Natural killer cell (primary cell): ENCODE results near the gene JAKMIP1. TPM values are rescaled to one million over a fixed set of nuclear protein-coding genes. Genes with fewer than 3 reads are reported as not detected.

Experiments
- ATAC-seq, 3 donors: fragments of 150-1000 bp in 2 of 3; fragments of 200-7000 bp in 1 of 3; cut with Tn5 transposase; 1 replicate in 1 of 3; 2 replicates in 2 of 3; pipeline ENCODE4 v1.10.0; 2021; ENCODE audit warnings: mild to moderate bottlenecking in 2 of 3, moderate library complexity in 2 of 3
- DNase-seq, 2 donors: peaks; one replicate each; pipeline versions ENCODE4 v3.0.0 to v3.0.0-alpha.2; 2013 to 2021; ENCODE audit warnings: mixed read lengths in 1 of 2
- H3K27ac ChIP-seq: one replicate; pipeline ENCODE4 v1.5.1; 2013; ENCODE audit warnings: mild to moderate bottlenecking, low read length
- H3K27me3 ChIP-seq: one replicate; pipeline ENCODE4 v1.6.1; 2013; ENCODE audit warnings: low read length; ENCODE audit not compliant: control insufficient read depth, insufficient read depth
- H3K36me3 ChIP-seq: one replicate; pipeline ENCODE4 v1.6.1; 2013; ENCODE audit warnings: low read length; ENCODE audit not compliant: control insufficient read depth, insufficient read depth
- H3K4me1 ChIP-seq: one replicate; pipeline ENCODE4 v1.6.1; 2013; ENCODE audit warnings: low read length; ENCODE audit not compliant: control insufficient read depth, insufficient read depth
- H3K4me3 ChIP-seq: one replicate; pipeline ENCODE4 v1.5.1; 2013; ENCODE audit warnings: low read length
- H3K9me3 ChIP-seq: one replicate; pipeline ENCODE4 v1.6.1; 2013; ENCODE audit warnings: low read length; ENCODE audit not compliant: control insufficient read depth, insufficient read depth
- H3K27ac Mint-ChIP-seq, 2 donors: one replicate each; pipeline ENCODE4 v1.8.0; 2022; ENCODE audit warnings: mild to moderate bottlenecking in 2 of 2, mixed read lengths in 2 of 2, moderate library complexity in 1 of 2
- H3K27me3 Mint-ChIP-seq, 2 donors: one replicate each; pipeline ENCODE4 v1.8.0; 2022; ENCODE audit warnings: low read depth in 2 of 2, mixed read lengths in 2 of 2
- H3K36me3 Mint-ChIP-seq: one replicate; pipeline ENCODE4 v1.8.0; 2022; ENCODE audit warnings: mixed read lengths
- H3K4me1 Mint-ChIP-seq, 2 donors: one replicate each; pipeline ENCODE4 v1.8.0; 2022; ENCODE audit warnings: mixed read lengths in 2 of 2
- H3K4me3 Mint-ChIP-seq: one replicate; pipeline ENCODE4 v1.8.0; 2022; ENCODE audit warnings: mild to moderate bottlenecking, moderate library complexity, mixed read lengths
- H3K9me3 Mint-ChIP-seq, 2 donors: one replicate each; pipeline ENCODE4 v1.8.0; 2022; ENCODE audit warnings: mixed read lengths in 2 of 2
- WGBS: methylation state at CpG from one replicate; pipeline ENCODE4 v1.1.7; 2013; ENCODE audit warnings: missing lambda C conversion rate; ENCODE audit not compliant: insufficient coverage; 5-methylcytosine and 5-hydroxymethylcytosine counted together
- intact Hi-C: fragments of 100-400 bp; cut with micrococcal nuclease; formaldehyde crosslinking; loops from one replicate; pipeline ENCODE4 v1.14.2; 2022
- total RNA-seq, 4 donors: library from RNA; stranded (reverse); fragments of 120-200 nt in 1 of 4; gene quantifications; one replicate each; pipeline versions ENCODE4 v1.2.3 to v1.2.4, GENCODE V29; 2013 to 2022
- TF ChIP-seq, protein P1 (sequence below): fragments of 200-600 bp; IDR thresholded peaks from one replicate; pipeline ENCODE4 v1.8.0; 2022; ENCODE audit warnings: antibody characterized with exemption

JAKMIP1 gene
- total RNA-seq, 3 donors from 2014 or later (not counting 1 experiment from before 2014, with no cell fraction given), result 8.8 to 21.8 (median 16.4) TPM

DNA sequence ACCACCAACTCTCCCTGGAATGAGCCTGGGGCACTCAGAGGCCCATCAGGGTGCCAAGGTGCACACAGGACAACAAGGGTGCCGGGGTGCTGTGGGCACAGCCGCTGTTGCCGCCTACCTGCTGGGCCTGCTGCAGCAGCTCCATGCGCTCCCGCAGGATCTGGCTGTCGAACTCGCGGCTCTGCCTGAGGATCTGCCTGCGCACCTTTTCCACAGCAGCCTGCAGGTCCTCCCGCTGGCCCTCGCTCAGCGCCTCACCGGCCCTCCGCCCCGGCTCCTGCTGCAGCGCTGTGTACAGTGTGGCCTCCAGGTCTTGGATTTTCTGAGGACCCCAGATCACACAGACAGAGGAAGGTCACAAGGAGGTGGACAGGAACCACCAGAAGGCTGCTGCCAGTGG lies 164.6 kb downstream of the JAKMIP1 start:
- 94% methylated on average over 16 of the region's 16 CpGs for WGBS
- Histone ChIP-seq H3K9me3 (no peaks in the 10 kb centered on the region), H3K36me3 (no peaks in the 10 kb centered on the region), H3K4me3 (no peak overlapping the region), H3K27ac (no peak overlapping the region), H3K27me3 (no peaks in the 10 kb centered on the region), H3K4me1 (no peaks in the 10 kb centered on the region)
- Mint-ChIP-seq H3K27me3 (peaks cover 0 to 4% of the 10 kb centered on the region in 2 donors), H3K4me3 (no peak overlapping the region), H3K4me1 (no peaks in the 10 kb centered on the region), H3K27ac (no peak overlapping the region), H3K9me3 (no peaks in the 10 kb centered on the region), H3K36me3 (no peaks in the 10 kb centered on the region)
- TF ChIP-seq, protein P1, sequence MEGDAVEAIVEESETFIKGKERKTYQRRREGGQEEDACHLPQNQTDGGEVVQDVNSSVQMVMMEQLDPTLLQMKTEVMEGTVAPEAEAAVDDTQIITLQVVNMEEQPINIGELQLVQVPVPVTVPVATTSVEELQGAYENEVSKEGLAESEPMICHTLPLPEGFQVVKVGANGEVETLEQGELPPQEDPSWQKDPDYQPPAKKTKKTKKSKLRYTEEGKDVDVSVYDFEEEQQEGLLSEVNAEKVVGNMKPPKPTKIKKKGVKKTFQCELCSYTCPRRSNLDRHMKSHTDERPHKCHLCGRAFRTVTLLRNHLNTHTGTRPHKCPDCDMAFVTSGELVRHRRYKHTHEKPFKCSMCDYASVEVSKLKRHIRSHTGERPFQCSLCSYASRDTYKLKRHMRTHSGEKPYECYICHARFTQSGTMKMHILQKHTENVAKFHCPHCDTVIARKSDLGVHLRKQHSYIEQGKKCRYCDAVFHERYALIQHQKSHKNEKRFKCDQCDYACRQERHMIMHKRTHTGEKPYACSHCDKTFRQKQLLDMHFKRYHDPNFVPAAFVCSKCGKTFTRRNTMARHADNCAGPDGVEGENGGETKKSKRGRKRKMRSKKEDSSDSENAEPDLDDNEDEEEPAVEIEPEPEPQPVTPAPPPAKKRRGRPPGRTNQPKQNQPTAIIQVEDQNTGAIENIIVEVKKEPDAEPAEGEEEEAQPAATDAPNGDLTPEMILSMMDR, result no peak
- no peak for ATAC-seq
- no peak for DNase-seq
- intact Hi-C loops, result no loop called here

DNA sequence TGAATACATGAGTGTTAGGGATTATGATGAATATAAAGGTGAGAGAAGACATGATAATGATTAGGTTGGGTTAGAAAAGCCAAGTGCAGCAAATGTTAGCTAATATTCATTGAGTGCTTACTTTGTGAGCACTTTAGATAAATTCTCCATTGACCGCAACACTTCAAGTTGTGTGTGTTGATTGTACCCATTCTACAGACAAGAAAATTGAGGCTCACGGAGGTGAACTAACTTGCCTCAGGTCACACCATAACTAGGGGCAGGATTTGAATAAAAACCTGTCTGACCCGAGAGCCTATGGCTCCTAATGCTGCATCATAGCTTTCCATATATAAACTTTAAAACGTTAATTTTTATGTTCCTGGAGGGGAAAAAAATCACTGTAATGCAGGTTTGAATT lies 167.0 kb downstream of the JAKMIP1 start:
- DNase-seq (no peak), ATAC-seq (no peak)
- Histone ChIP-seq H3K9me3 (no peaks in the 10 kb centered on the region), H3K4me1 (no peaks in the 10 kb centered on the region), H3K27me3 (no peaks in the 10 kb centered on the region), H3K36me3 (no peaks in the 10 kb centered on the region), H3K27ac (no peak overlapping the region), H3K4me3 (no peak overlapping the region)
- 100% methylated on average over 4 of the region's 4 CpGs for WGBS
- H3K4me3 Mint-ChIP-seq, result no peak overlapping the region
- TF ChIP-seq, protein P1, result no peak
- H3K9me3 Mint-ChIP-seq, result no peaks in the 10 kb centered on the region
- no peaks in the 10 kb centered on the region for H3K36me3 Mint-ChIP-seq
- intact Hi-C loops, result no loop called here
- peaks cover 0 to 4% of the 10 kb centered on the region in 2 donors for H3K27me3 Mint-ChIP-seq
- H3K4me1 Mint-ChIP-seq, result no peaks in the 10 kb centered on the region
- H3K27ac Mint-ChIP-seq, result no peak overlapping the region

DNA sequence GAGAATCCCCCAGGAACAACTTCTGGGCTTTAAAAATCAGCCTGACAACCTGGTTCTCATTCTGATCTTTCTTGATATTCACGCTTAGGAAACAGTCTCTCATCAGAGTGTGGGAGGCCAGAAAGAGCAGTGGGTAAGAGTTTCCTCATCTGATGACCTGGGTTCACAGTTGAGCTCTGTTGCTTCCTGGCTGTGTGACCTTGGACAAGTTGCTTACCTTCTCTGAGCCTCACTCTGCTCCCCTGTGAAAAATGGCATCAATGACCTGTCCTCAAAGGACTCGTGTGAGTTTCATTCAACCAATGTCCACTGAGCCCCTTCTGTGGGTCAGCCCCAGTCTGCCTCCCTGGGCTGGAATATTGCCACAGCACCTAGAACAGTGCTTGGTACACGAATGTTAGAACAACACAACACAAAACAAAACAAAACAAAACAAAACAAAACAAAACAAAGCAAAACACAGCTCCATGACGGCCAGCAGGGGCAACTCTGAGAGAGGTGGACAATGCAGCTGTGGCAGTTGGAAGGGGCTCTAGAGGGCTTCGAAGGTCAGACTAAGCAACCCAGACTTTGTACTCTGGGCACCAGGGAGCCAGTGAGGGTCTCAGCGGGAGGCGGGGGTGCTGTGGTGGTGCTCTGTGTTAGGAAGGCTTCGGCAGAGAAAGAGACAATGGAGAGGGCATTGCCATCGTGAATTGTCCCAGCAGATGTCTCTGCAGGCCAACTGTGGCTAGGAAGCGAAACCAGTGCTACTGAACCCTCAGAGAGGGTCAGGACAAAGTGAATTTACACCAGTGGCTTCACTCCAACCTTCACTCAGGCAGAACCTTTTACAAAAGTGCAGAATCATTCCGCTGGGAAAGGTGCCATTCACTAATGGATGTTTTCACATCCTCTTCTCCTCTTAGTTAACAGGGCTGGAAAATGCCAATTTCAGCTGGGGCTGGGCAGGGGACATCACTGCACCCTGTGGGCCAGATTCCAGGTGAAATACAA lies 167.8 kb downstream of the JAKMIP1 start:
- Mint-ChIP-seq H3K27ac (no peak overlapping the region), H3K36me3 (no peaks in the 10 kb centered on the region), H3K4me1 (no peaks in the 10 kb centered on the region), H3K4me3 (no peak overlapping the region), H3K27me3 (peaks cover 0 to 4% of the 10 kb centered on the region in 2 donors), H3K9me3 (no peaks in the 10 kb centered on the region)
- TF ChIP-seq, protein P1, result no peak
- ATAC-seq (no peak), DNase-seq (no peak)
- intact Hi-C loops, result no loop called here
- Histone ChIP-seq H3K27me3 (no peaks in the 10 kb centered on the region), H3K4me3 (no peak overlapping the region), H3K36me3 (no peaks in the 10 kb centered on the region), H3K27ac (no peak overlapping the region), H3K9me3 (no peaks in the 10 kb centered on the region), H3K4me1 (no peaks in the 10 kb centered on the region)
- WGBS, result 63% methylated on average over 11 of the region's 11 CpGs
